ENCODE measurements around the gene ACSL3.
"Not testable (repeated sequence)": the region's sequence is repeated elsewhere in the genome, so short reads cannot be mapped to it uniquely, and the experiment has no call there.

ACSL3 gene

DNA sequence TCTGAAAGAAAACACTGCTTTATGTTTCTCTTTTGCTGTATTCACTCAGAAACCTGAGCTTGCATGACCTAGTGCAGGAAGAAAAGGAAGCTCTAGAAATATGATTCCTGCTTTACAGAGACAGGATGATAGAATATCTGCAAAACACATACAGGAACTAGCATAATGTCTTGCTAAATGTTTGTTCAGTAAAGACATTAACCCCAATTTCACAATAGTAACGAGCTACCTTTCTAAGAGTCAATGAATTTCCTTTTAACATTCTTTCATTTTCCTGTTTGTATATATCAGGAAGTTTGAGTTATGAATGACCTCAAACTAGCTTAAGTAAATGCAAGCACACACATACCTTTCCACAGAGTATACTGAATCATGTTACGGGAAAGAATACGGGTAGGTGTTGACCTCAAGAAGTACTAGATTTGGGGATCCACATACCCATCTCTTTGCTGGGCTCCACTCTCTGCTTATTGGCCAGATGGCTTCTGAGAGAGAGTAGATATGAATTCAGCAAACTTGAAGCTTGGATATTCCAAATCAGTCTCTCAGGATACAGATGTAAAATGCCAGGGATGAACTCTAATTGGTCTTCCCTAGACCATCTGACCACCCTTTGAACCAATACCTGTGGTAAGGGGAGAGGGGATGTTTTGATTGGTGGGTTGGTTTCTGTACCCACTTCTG is 18.2 kb upstream of the ACSL3 start:
- no peak overlapping the region for H3K4me3 Mint-ChIP-seq
- H3K9me3 Mint-ChIP-seq = no peaks in the 10 kb centered on the region
- H3K27ac Mint-ChIP-seq = no peak overlapping the region
- peaks cover 6% of the 10 kb centered on the region for H3K4me1 Mint-ChIP-seq
- peaks cover 48% of the 10 kb centered on the region for H3K27me3 Mint-ChIP-seq
- no peak for ATAC-seq
- H3K36me3 Mint-ChIP-seq = no peaks in the 10 kb centered on the region

DNA sequence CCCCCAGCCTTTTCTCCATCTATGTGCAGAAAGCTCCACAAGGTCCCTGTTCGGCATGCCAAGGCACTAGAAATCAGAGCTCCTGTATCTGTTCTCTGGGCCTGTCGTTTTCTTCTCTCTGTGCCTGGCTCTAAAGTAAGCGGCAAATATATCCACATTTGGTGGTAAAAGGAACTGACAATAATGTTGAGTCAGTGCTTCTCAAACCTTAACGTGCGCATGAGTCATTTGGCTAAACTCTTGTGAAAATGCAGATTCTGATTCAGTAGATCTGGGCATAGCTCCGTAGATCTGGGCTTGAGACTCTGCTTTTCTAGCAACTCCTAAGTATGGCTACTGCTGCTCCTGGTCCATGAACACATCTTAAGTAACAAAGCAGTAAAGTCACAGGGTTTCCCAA is 16.5 kb upstream of the ACSL3 start:
- Mint-ChIP-seq H3K36me3 (no peaks in the 10 kb centered on the region), H3K4me1 (peaks cover 6% of the 10 kb centered on the region), H3K4me3 (no peak overlapping the region), H3K27me3 (peaks cover 45% of the 10 kb centered on the region), H3K9me3 (no peaks in the 10 kb centered on the region), H3K27ac (no peak overlapping the region)
- ATAC-seq = no peak

GRCh38 chr2:222845314-222845713 is 15.5 kb upstream of the ACSL3 start:
- H3K9me3 Mint-ChIP-seq, H3K36me3 Mint-ChIP-seq, H3K27ac Mint-ChIP-seq, H3K4me3 Mint-ChIP-seq, H3K4me1 Mint-ChIP-seq, ATAC-seq: not testable (repeated sequence)
- peaks cover 42% of the 10 kb centered on the region for H3K27me3 Mint-ChIP-seq

DNA sequence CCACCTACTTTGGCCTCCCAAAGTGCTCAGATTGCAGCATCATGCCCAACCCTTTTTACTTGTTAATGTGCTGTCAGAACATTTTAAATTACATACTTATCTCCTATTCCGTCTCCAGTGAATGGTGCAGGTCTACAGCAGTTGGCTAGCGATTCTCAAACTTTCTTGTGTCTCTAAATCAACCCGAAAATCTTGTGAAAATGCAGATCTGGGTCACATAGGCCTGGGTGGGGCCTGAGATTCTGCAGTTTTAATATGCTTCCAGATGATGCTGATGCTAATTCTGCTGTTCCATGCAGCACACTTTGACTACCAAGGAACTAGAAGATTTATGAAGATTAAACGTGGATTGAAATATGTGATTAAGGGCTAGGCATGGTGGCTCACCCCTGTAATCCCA is 14.8 kb upstream of the ACSL3 start:
- Mint-ChIP-seq H3K4me1 (no peaks in the 10 kb centered on the region), H3K27me3 (peaks cover 35% of the 10 kb centered on the region), H3K27ac (no peak overlapping the region), H3K4me3 (no peak overlapping the region), H3K9me3 (no peaks in the 10 kb centered on the region), H3K36me3 (no peaks in the 10 kb centered on the region)
- no peak for ATAC-seq

- H3K4me1 Mint-ChIP-seq, H3K9me3 Mint-ChIP-seq, H3K4me3 Mint-ChIP-seq, ATAC-seq, H3K27ac Mint-ChIP-seq, H3K36me3 Mint-ChIP-seq: not testable (repeated sequence)
- peaks cover 16% of the 10 kb centered on the region for H3K27me3 Mint-ChIP-seq
Measured at GRCh38 chr2:222848031-222848430, 12.8 kb upstream of the ACSL3 start.

DNA sequence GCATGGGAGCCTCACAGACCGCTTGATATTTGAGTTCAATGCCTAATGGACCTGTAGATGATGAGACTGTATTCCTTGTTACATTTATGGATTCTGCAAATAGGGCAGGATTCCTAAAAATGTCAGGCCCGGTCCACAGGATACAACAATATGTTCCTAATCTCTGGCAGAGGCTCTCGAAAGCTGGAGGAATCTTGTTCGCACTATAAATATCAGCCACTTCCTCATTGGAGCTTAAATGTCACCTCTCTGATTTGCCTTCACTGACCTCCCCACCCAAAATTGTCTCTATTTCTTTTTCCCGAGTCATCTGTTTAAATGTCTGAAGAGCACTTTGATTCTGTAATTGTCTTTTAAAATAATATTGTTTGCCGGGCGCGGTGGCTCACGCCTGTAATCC is 12.0 kb upstream of the ACSL3 start:
- Mint-ChIP-seq H3K4me3 (no peak overlapping the region), H3K27ac (no peak overlapping the region), H3K4me1 (no peaks in the 10 kb centered on the region), H3K36me3 (no peaks in the 10 kb centered on the region), H3K27me3 (peaks cover 8% of the 10 kb centered on the region), H3K9me3 (no peaks in the 10 kb centered on the region)
- no peak for ATAC-seq

DNA sequence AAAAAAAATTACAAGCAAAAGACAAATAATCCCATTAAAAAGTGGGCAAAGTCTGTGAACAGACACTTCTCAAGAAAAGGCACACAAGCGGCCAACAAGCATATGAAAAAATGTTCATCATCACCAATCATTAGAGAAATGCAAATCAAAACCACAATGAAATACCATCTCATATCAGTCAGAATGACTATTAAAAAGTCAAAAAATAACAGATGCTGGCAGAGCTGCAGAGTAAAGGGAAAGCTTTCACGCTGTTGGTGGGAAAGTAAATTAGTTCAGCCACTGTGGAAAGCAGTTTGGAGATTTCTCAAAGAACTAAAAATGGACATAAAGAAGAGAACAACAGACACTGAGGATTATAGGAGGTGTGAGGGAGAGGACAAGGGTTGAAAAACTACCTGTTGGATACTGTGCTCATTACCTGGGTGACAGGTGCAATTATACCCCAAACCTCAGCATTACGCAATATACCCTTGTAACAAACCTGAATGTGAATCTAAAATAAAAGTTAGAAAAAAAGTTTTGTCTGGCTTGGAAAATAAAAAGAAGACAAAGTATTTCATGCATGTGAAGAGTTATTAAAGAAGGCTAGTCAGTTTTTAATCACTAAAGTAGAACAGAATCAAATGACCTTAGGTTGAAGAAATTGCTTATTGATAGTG is 8.7 kb upstream of the ACSL3 start:
- no peaks in the 10 kb centered on the region for H3K9me3 Mint-ChIP-seq
- H3K27me3 Mint-ChIP-seq = no peaks in the 10 kb centered on the region
- H3K4me3 Mint-ChIP-seq = no peak overlapping the region
- H3K4me1 Mint-ChIP-seq = no peaks in the 10 kb centered on the region
- ATAC-seq = no peak
- H3K36me3 Mint-ChIP-seq = no peaks in the 10 kb centered on the region
- H3K27ac Mint-ChIP-seq = no peak overlapping the region

- H3K27ac Mint-ChIP-seq = no peak overlapping the region
- ATAC-seq = no peak
- H3K36me3 Mint-ChIP-seq = no peaks in the 10 kb centered on the region
- H3K9me3 Mint-ChIP-seq = no peaks in the 10 kb centered on the region
- H3K4me3 Mint-ChIP-seq = no peak overlapping the region
- H3K4me1 Mint-ChIP-seq = peaks cover 2% of the 10 kb centered on the region
- H3K27me3 Mint-ChIP-seq = no peaks in the 10 kb centered on the region
Measured at GRCh38 chr2:222854773-222855700, 5.8 kb upstream of the ACSL3 start.

GRCh38 chr2:222859786-222860612 is 837 bp upstream of the ACSL3 start:
- no peak for ATAC-seq
- Mint-ChIP-seq H3K4me1 (peaks cover 13% of the 10 kb centered on the region), H3K27me3 (no peaks in the 10 kb centered on the region), H3K9me3 (no peaks in the 10 kb centered on the region), H3K27ac (peak overlapping the region; percentile 87), H3K36me3 (no peaks in the 10 kb centered on the region), H3K4me3 (peak overlapping the region; percentile 61)

DNA sequence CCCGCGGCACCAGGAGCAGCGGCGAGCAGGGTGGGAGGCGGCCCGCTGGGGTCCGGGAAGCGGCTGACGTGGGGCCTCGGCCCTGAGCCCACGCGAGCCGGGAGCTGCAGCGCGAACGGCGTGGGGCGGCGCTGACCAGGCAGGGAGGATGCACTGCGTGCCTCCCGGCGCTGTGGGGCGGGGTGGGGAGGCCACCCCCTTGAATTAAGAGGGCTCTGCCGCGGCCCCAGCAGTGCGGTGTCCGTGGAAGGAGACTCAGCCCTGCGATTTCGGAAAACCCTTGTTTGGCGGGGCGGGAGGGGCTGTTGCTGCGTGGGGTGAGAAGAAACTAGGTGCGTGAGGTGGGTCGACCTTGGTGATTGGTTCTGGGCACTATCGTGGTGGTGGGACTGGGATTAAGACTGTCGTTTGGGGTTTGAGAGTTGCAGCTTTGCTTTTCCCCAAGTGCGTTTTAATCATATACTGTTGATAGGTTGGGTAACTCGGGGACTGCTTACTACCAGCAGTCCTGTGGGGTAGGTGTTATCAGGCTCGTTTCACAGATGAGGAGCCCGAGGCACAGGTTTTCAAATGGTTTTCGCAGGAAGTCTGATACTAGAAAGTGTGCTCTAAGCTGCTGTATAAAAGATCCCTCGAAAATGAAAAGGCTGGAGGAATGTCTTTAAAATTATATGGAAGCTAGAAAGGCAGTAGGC is 722 bp downstream of the ACSL3 start:
- peak; percentile 65 for ATAC-seq
- Mint-ChIP-seq H3K27me3 (no peaks in the 10 kb centered on the region), H3K4me1 (peaks cover 22% of the 10 kb centered on the region), H3K27ac (peak overlapping the region; percentile 87), H3K9me3 (no peaks in the 10 kb centered on the region), H3K4me3 (no peak overlapping the region), H3K36me3 (no peaks in the 10 kb centered on the region)

DNA sequence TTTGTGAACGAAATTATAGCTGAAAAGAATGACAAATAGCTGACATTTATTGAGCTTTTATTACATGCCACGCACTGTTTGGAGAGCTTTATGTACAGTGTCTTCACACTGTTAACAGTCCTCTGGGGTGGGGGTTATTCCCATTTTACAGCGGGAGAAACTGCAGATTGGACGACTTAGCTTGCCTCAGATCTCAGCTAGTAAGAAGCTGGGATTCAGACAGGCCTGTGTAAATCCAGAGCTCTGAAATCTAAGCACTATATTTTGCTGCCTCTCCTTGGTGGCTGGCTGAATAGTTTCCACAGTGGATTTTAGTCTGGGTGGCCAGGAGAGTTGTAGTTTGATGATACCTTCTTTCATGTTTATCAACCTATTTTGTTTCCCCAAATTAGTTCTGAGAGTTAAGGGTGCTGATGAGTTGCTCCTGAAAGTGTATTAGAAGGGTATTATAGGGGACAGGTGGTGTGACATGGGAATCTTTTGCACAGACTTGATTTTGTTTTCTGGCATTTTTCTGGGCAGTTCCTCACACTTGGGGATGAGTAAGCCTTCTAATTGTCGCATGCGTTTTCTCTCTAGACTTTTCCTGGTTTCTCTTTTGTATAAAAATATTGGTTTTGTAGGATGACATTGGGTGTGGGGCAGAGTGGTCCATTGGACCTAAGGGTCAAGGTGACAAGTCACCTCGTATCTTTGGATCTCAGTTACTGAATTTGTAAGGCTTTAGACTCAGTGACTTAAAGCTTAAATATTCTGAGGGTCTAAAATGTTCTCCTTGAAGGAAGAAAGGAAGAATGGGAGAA is 1.5 kb downstream of the ACSL3 start:
- Mint-ChIP-seq H3K27me3 (no peaks in the 10 kb centered on the region), H3K9me3 (no peaks in the 10 kb centered on the region), H3K27ac (peak overlapping the region; percentile 87)

DNA sequence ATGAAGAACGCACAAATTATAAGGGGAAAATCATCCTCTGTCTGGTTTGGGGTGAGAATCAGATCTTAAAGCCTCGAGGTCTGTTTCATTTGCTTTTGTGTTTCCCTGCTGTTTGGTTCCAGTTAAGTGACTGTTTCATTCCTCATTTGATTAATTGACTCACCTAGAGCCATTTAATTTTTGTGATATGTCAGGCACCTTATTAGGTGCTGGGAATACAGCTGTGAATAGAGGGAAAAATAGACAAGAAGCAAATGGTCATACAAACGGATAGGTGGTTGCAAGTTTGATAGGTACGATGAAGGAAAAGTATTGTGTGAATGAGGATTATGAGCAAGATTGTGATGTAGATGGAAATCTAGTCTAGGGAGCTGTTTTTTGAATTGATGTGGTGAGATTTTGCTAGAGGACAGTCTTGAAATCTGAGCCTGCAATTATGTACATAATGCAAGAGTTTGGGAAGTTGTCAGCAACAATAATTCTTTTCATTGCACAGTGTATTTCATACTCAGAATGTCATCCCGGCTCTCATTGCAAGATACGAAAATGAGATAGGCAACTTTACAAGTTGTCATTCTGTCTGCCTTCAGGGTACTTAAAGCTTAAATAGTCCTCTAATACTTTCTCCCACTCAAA is 2.2 kb downstream of the ACSL3 start:
- Mint-ChIP-seq H3K27ac (no peak overlapping the region), H3K4me3 (no peak overlapping the region), H3K27me3 (no peaks in the 10 kb centered on the region), H3K36me3 (no peaks in the 10 kb centered on the region), H3K9me3 (no peaks in the 10 kb centered on the region), H3K4me1 (peaks cover 22% of the 10 kb centered on the region)
- ATAC-seq = no peak

More for the DNA sequence above, 1.5 kb downstream of the ACSL3 start:
- H3K36me3 Mint-ChIP-seq = no peaks in the 10 kb centered on the region
- no peak overlapping the region for H3K4me3 Mint-ChIP-seq
- no peak for ATAC-seq
- peaks cover 22% of the 10 kb centered on the region for H3K4me1 Mint-ChIP-seq

GRCh38 chr2:222864296-222864695 is 3.5 kb downstream of the ACSL3 start:
- no peak overlapping the region for H3K4me3 Mint-ChIP-seq
- no peaks in the 10 kb centered on the region for H3K9me3 Mint-ChIP-seq
- no peak overlapping the region for H3K27ac Mint-ChIP-seq
- H3K36me3 Mint-ChIP-seq = no peaks in the 10 kb centered on the region
- no peak for ATAC-seq
- H3K4me1 Mint-ChIP-seq = peaks cover 22% of the 10 kb centered on the region
- H3K27me3 Mint-ChIP-seq = no peaks in the 10 kb centered on the region
